ENCODE results near the gene MAFG. TPM values are rescaled to one million over a fixed set of nuclear protein-coding genes. Genes with fewer than 3 reads are reported as not detected.

The MAFG gene
- total and polyA plus RNA-seq, 9 of the 15 experiments (the other 6 are each of a cell fraction or from before 2014, with no cell fraction given), result 1.1 to 58.1 (median 24.9) TPM

GRCh38 chr17:81927152-81927652 lies 333 bp downstream of the MAFG start (continued):
- peak; percentile 40; the same call in 1 of the 2 replicates for TF ChIP-seq ZNF511 (CRISPR knock-in tag; IDR thresholded peaks at IDR 0.05)
- 0 out of 2 replicates have a peak, but pooled peaks have one; percentile 7 for TF ChIP-seq MYNN (IDR thresholded peaks at IDR 0.05)
- no peak for TF ChIP-seq MYNN (CRISPR knock-in tag; IDR thresholded peaks at IDR 0.05)
- TF ChIP-seq HOMEZ (CRISPR knock-in tag; IDR thresholded peaks at IDR 0.05), result no peak
- TF ChIP-seq VEZF1 (CRISPR knock-in tag; IDR thresholded peaks at IDR 0.05), result peak; percentile 78
- 0 out of 2 replicates have a peak, but pooled peaks have one; percentile 8 for TF ChIP-seq GATAD2B (IDR thresholded peaks at IDR 0.05; ENCODE audit: borderline replicate concordance)
- TF ChIP-seq IFI16 (CRISPR knock-in tag; IDR thresholded peaks at IDR 0.05), result no peak
- TF ChIP-seq KLF6 (CRISPR knock-in tag; IDR thresholded peaks at IDR 0.05; ENCODE audit: borderline replicate concordance), result no peak
- no peak for TF ChIP-seq SRSF9 (IDR thresholded peaks at IDR 0.05; ENCODE audit: borderline replicate concordance, low read depth, low read length)
- no peak for TF ChIP-seq CXXC5 (CRISPR knock-in tag; IDR thresholded peaks at IDR 0.05)
